K562 (cell line): ENCODE measurements around the gene EEF2K. TPM values are rescaled to one million over a fixed set of nuclear protein-coding genes. Genes with fewer than 3 reads are reported as not detected.

Experiments
- CHD1 ChIP-seq: fragments of 200-600 bp; sonication (generic); IDR thresholded peaks from one replicate; pipeline ENCODE4 v1.6.1; 2012; ENCODE audit warnings: mild to moderate bottlenecking, moderate library complexity, low read length, inconsistent platforms
- FOXJ2 ChIP-seq: fragments of 200-800 bp; sonication (Bioruptor generic); IDR thresholded peaks from 2 replicates; pipeline ENCODE4 v1.6.1; 2016; ENCODE audit warnings: missing genetic modification characterization, missing compliant biosample characterization
- NFXL1 ChIP-seq: fragments of 450-650 bp; formaldehyde crosslinking; IDR thresholded peaks from 2 replicates; pipeline ENCODE4 v1.4.0; 2021; ENCODE audit warnings: mild to moderate bottlenecking
- SIN3A ChIP-seq, 2 experiments: fragments of 150-350 bp in 1 of 2; IDR thresholded peaks; 2 replicates each; pipeline ENCODE4 v1.6.1; 2011 to 2016; ENCODE audit warnings: borderline replicate concordance in 2 of 2, low read depth in 2 of 2, low read length in 2 of 2, mild to moderate bottlenecking in 2 of 2, moderate library complexity in 2 of 2; ENCODE audit not compliant: control insufficient read depth in 1 of 2
- SPI1 ChIP-seq: IDR thresholded peaks from 2 replicates; pipeline ENCODE4 v1.6.1; 2011; ENCODE audit warnings: low read depth, low read length, control low read depth, borderline replicate concordance
- VEZF1 ChIP-seq: fragments of 200-800 bp; sonication (Bioruptor generic); IDR thresholded peaks from 2 replicates; pipeline ENCODE4 v1.6.1; 2017; ENCODE audit warnings: missing genetic modification characterization, missing compliant biosample characterization
- ZBTB8A ChIP-seq: fragments of 450-650 bp; IDR thresholded peaks from 2 replicates; pipeline ENCODE4 v1.6.1; 2018; ENCODE audit warnings: mild to moderate bottlenecking, moderate library complexity; ENCODE audit not compliant: partially characterized antibody
- ZNF140 ChIP-seq: fragments of 250-450 bp; sonication (Bioruptor Pico); IDR thresholded peaks from 2 replicates; pipeline ENCODE4 v1.8.0; 2021; ENCODE audit warnings: moderate library complexity, mild to moderate bottlenecking, inconsistent platforms
- ZNF354B ChIP-seq: fragments of 250-450 bp; sonication (Bioruptor Pico); IDR thresholded peaks from 2 replicates; pipeline ENCODE4 v1.4.0; 2020
- ZNF512 ChIP-seq: IDR thresholded peaks from 2 replicates; pipeline ENCODE4 v1.6.1; 2016; ENCODE audit warnings: missing genetic modification characterization, missing compliant biosample characterization
- ZNF668 ChIP-seq: fragments of 250-450 bp; sonication (Bioruptor Pico); IDR thresholded peaks from 2 replicates; pipeline ENCODE4 v1.8.0; 2022; ENCODE audit warnings: mild to moderate bottlenecking, inconsistent platforms
- ZNF766 ChIP-seq: fragments of 200-800 bp; sonication (Bioruptor generic); conservative IDR thresholded peaks from 2 replicates; pipeline ENCODE4 v1.6.1; 2016; ENCODE audit warnings: missing genetic modification characterization, missing compliant biosample characterization
- polyA plus RNA-seq, 8 experiments: library from polyadenylated mRNA; depleted of rRNA in 4 of 8; stranded (reverse) in 5 of 8; unstranded in 3 of 8; fragments of >200 nt; fragmentation: Nextera tagmentation in 2 of 8; fragmentation: Illumina TruSeq in 1 of 8; extraction: Ambion mirVana in 2 of 8; extraction: Trizol in 1 of 8; gene quantifications; 2 replicates each; pipeline versions ENCODE4 v1.2.1 to v1.2.3, GENCODE V29; 2011 to 2014; ENCODE audit warnings: inconsistent platforms in 1 of 8, missing spikeins in 1 of 8
- total RNA-seq, 7 experiments: library from RNA; depleted of rRNA in 6 of 7; stranded (reverse); fragments of >200 nt in 6 of 7; fragmentation: Illumina TruSeq in 2 of 7; extraction: Trizol in 2 of 7; gene quantifications; 2 replicates each; pipeline versions ENCODE4 v1.2.1 to v1.2.3, GENCODE V29; 2011 to 2021; ENCODE audit warnings: low replicate concordance in 1 of 7
- TF ChIP-seq, protein P1 (sequence below): fragments of 250-450 bp; sonication (Bioruptor Pico); IDR thresholded peaks from 2 replicates; pipeline ENCODE4 v1.4.0; 2020
- TF ChIP-seq, protein P2 (sequence below), 2 experiments: IDR thresholded peaks; 2 replicates each; pipeline ENCODE4 v1.6.1; 2011; ENCODE audit warnings: borderline replicate concordance in 1 of 2, control low read depth in 1 of 2, low read depth in 1 of 2, low read length in 1 of 2, mild to moderate bottlenecking in 1 of 2, mixed read lengths in 1 of 2, moderate library complexity in 1 of 2; ENCODE audit not compliant: insufficient read depth in 1 of 2, insufficient read length in 1 of 2, poor library complexity in 1 of 2, severe bottlenecking in 1 of 2; ENCODE audit errors: extremely low read depth in 1 of 2

EEF2K gene
- total and polyA plus RNA-seq, 9 of the 15 experiments (the other 6 are each of a cell fraction or from before 2014, with no cell fraction given) = 3.0 to 35.2 (median 12.2) TPM

DNA sequence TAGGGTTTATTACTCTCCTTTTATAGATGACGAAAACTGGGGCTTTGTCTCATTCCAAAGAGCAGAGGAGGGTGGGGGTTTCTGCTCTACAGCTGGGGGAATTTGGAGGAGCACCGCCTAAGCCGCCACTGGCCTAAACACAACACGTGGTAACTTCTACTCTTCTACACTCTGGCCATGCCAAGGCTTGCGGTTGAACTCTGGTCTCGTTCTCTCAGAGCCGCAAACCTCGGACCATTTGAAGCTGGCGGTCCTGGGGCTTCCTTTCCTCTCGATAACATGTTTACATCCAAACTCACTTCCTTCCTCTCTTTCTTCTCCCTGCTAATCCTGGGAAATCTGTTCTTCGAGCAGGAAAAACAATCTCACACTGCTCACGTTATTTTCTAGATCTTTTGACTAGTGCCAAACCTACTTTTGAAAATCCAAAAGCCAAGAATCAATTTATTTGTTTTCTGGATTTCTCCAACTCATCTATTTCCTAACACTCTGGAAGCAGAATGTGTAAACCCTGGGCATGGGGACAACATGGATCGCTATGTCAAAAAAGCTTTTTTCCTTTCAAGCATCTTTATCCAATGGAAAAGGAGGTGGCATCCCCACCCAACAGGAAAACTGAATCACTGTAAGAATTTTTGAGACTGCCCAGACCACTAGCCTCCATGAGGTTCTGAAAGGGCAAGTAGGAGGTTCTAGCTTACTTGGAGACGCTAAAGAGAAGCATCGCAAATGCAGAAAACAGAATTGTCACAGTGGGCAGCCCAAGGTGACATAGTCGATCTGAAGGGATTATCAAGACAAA lies 13.6 kb upstream of the EEF2K start (continued):
- TF ChIP-seq SPI1 = peak; percentile 53; the same call in 1 of the 2 replicates
- TF ChIP-seq ZNF766 (CRISPR knock-in tag) = 0 out of 2 replicates have a peak, but pooled peaks have one; percentile 67
- TF ChIP-seq NFXL1 (CRISPR knock-in tag) = no peak
- TF ChIP-seq ZBTB8A = no peak
- no peak for TF ChIP-seq ZNF354B
- TF ChIP-seq FOXJ2 = 0 out of 2 replicates have a peak, but pooled peaks have one; percentile 7
- no peak for TF ChIP-seq ZNF140 (CRISPR knock-in tag)
- TF ChIP-seq ZNF512 = 0 out of 2 replicates have a peak, but pooled peaks have one; percentile 16
- TF ChIP-seq, protein P1, sequence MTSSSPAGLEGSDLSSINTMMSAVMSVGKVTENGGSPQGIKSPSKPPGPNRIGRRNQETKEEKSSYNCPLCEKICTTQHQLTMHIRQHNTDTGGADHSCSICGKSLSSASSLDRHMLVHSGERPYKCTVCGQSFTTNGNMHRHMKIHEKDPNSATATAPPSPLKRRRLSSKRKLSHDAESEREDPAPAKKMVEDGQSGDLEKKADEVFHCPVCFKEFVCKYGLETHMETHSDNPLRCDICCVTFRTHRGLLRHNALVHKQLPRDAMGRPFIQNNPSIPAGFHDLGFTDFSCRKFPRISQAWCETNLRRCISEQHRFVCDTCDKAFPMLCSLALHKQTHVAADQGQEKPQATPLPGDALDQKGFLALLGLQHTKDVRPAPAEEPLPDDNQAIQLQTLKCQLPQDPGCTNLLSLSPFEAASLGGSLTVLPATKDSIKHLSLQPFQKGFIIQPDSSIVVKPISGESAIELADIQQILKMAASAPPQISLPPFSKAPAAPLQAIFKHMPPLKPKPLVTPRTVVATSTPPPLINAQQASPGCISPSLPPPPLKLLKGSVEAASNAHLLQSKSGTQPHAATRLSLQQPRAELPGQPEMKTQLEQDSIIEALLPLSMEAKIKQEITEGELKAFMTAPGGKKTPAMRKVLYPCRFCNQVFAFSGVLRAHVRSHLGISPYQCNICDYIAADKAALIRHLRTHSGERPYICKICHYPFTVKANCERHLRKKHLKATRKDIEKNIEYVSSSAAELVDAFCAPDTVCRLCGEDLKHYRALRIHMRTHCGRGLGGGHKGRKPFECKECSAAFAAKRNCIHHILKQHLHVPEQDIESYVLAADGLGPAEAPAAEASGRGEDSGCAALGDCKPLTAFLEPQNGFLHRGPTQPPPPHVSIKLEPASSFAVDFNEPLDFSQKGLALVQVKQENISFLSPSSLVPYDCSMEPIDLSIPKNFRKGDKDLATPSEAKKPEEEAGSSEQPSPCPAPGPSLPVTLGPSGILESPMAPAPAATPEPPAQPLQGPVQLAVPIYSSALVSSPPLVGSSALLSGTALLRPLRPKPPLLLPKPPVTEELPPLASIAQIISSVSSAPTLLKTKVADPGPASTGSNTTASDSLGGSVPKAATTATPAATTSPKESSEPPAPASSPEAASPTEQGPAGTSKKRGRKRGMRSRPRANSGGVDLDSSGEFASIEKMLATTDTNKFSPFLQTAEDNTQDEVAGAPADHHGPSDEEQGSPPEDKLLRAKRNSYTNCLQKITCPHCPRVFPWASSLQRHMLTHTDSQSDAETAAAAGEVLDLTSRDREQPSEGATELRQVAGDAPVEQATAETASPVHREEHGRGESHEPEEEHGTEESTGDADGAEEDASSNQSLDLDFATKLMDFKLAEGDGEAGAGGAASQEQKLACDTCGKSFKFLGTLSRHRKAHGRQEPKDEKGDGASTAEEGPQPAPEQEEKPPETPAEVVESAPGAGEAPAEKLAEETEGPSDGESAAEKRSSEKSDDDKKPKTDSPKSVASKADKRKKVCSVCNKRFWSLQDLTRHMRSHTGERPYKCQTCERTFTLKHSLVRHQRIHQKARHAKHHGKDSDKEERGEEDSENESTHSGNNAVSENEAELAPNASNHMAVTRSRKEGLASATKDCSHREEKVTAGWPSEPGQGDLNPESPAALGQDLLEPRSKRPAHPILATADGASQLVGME (CRISPR knock-in tag) = no peak
- 0 out of 2 replicates have a peak, but pooled peaks have one; percentile 13 for TF ChIP-seq ZNF668
- peak; percentile 64 for TF ChIP-seq CHD1
- TF ChIP-seq SIN3A (IDR thresholded peaks at IDR 0.05; ENCODE audit: borderline replicate concordance in 2 of 2, control insufficient read depth in 1 of 2, low read depth in 2 of 2, low read length in 2 of 2) = 0 out of 4 replicates have a peak, but pooled peaks of 1 of the 2 experiments have one; percentile 53
- TF ChIP-seq, protein P2, sequence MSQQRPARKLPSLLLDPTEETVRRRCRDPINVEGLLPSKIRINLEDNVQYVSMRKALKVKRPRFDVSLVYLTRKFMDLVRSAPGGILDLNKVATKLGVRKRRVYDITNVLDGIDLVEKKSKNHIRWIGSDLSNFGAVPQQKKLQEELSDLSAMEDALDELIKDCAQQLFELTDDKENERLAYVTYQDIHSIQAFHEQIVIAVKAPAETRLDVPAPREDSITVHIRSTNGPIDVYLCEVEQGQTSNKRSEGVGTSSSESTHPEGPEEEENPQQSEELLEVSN (IDR thresholded peaks at IDR 0.05; ENCODE audit: borderline replicate concordance in 1 of 2, extremely low read depth in 1 of 2, insufficient read depth in 1 of 2, insufficient read length in 1 of 2, low read depth in 1 of 2, low read length in 1 of 2, poor library complexity in 1 of 2, severe bottlenecking in 1 of 2) = peak; percentile 71 to 81
- peak; percentile 52 for TF ChIP-seq VEZF1 (CRISPR knock-in tag)
